ENCODE results near the gene CST8.
"Not testable (repeated sequence)": the region's sequence is repeated elsewhere in the genome, so short reads cannot be mapped to it uniquely, and the experiment has no call there.

CST8 gene

GRCh38 chr20:23490817-23491216, at the start of gene CST8:
TSS of gene CST8 (plus strand) at chr20:23491117. CDS start at chr20:23491668, 551 bp downstream.
- no peak for DNase-seq

- peak in 10 of 14 donors; percentile 12 to 59 (median 28) for DNase-seq
These were observed 49.0 kb upstream of the CST8 start for GRCh38 chr20:23441850-23442313.

GRCh38 chr20:23442436-23442835, 48.5 kb upstream of the CST8 start:
- no peak for DNase-seq

GRCh38 chr20:23444859-23445258, 46.1 kb upstream of the CST8 start:
- DNase-seq: no peak

- DNase-seq: no peak
These were observed 45.2 kb upstream of the CST8 start for GRCh38 chr20:23445596-23446217.

GRCh38 chr20:23446505-23446904, 44.4 kb upstream of the CST8 start:
- DNase-seq: peak in 11 of 14 donors; percentile 7 to 77 (median 43)

GRCh38 chr20:23448167-23448566, 42.8 kb upstream of the CST8 start:
- DNase-seq: no peak

GRCh38 chr20:23449421-23449820, 41.5 kb upstream of the CST8 start:
- DNase-seq: no peak

GRCh38 chr20:23450877-23451276, 40.0 kb upstream of the CST8 start:
- no peak for DNase-seq

- DNase-seq: no peak
These were observed 38.9 kb upstream of the CST8 start for GRCh38 chr20:23451956-23452487.

- no peak for DNase-seq
These were observed 38.1 kb upstream of the CST8 start, which contains the start of gene CST11 for GRCh38 chr20:23452776-23453175. TSS of gene CST11 (minus strand) at chr20:23452876. CDS start at chr20:23452811, 65 bp downstream.

GRCh38 chr20:23453549-23454543, 37.1 kb upstream of the CST8 start:
- DNase-seq: no peak

- no peak for DNase-seq
These were observed 36.1 kb upstream of the CST8 start for GRCh38 chr20:23454816-23455215.

GRCh38 chr20:23455639-23456038, 35.3 kb upstream of the CST8 start:
- DNase-seq: no peak

- DNase-seq: no peak
These were observed 34.5 kb upstream of the CST8 start for GRCh38 chr20:23456409-23456808.

GRCh38 chr20:23456873-23457272, 34.0 kb upstream of the CST8 start:
- DNase-seq: no peak

- no peak for DNase-seq
These were observed 31.3 kb upstream of the CST8 start for GRCh38 chr20:23459461-23460150.

GRCh38 chr20:23461180-23461579, 29.7 kb upstream of the CST8 start:
- DNase-seq: no peak

- DNase-seq: not testable (repeated sequence)
These were observed 24.0 kb upstream of the CST8 start for GRCh38 chr20:23466961-23467360.

- not testable (repeated sequence) for DNase-seq
These were observed 18.6 kb upstream of the CST8 start for GRCh38 chr20:23472306-23472705.

GRCh38 chr20:23473293-23473692, 17.6 kb upstream of the CST8 start:
- DNase-seq: not testable (repeated sequence)

- no peak for DNase-seq
These were observed 15.5 kb upstream of the CST8 start for GRCh38 chr20:23475395-23475794.

Measured in C1 segment of cervical spinal cord (tissue), 14 donors.